ENCODE data around the gene ARRDC2. TPM values are rescaled to one million over a fixed set of nuclear protein-coding genes. Genes with fewer than 3 reads are reported as not detected.
"Not testable (repeated sequence)": the region's sequence is repeated elsewhere in the genome, so short reads cannot be mapped to it uniquely, and the experiment has no call there.

The ARRDC2 gene
- total RNA-seq, 1 donor, result 123 TPM

DNA sequence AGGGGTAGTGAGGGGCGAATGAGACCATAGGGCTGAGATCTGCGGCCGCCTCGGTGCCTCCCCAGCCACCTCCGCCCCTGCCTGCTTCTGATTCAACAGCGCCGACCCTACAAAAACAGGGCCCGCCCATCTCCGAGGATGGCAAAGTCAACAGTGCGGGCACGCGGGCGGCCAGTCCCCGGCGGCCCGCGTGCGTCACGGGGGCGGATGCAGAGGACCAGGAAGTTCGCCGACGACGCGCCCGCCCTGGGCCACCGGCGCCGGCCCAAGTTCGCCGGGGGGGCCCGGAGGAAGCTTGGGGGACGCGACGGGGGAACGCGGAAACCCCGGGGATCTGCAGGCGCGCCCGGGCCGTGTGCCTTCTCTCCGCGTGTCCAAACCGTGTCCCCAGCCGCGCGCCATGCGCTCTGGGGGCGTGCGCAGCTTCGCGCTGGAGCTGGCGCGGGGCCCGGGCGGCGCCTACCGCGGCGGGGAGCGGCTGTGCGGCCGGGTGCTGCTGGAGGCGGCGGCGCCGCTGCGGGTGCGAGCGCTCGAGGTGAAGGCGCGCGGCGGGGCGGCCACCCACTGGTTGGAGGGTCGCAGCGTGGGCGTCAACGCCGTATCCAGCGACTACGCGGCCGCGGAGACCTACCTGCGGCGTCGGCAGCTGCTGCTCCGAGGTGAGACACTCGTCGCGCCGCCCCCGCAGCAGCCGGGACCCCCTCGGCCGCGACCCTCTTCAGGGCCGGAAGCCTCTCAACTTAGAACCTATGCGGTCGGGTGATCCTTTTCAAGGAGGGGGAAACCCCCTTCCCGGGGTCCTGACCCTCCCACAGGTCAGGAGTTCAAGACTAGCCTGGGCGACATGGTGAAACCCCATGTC is 6.8 kb upstream of the ARRDC2 start:
- H3K4me3 ChIP-seq (ENCODE audit: low read length), result peak overlapping the region; percentile 87
- no peaks in the 10 kb centered on the region for H3K27me3 ChIP-seq (ENCODE audit: insufficient read depth, low read length)
- H3K4me1 ChIP-seq (ENCODE audit: insufficient read depth, low read length), result peaks cover 28% of the 10 kb centered on the region
- no peaks in the 10 kb centered on the region for H3K9me3 ChIP-seq (ENCODE audit: low read depth, low read length)

DNA sequence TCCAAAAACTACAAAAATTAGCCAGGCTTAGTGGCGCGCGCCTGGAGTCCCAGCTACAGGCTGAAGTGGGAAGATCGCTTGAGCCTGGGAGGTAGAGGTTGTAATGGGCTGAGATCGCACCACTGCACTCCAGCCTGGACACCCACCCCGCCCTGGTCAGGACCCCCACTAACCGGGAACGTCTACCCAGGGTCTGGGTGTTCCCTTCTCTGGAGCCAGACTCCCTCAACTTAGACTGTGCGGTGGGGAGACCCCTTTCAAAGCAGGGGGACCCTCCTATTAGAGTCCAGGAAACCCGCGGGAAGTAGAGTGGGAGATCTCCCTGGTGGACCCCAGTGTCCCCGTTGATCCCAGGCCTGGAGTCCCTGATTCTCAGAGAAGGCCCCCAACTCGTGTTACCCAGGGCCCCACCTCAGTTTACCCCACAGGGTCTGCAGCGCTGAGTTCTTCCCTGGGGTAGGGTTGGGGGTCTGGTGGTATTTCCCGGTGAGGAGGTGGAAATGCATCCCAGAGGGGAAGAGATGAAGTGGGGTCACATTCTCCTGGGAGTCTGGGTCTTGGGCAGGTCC is 6.1 kb upstream of the ARRDC2 start:
- Histone ChIP-seq H3K27me3 (ENCODE audit: insufficient read depth, low read length) (no peaks in the 10 kb centered on the region), H3K4me3 (ENCODE audit: low read length) (peak overlapping the region; percentile 87), H3K9me3 (ENCODE audit: low read depth, low read length) (no peaks in the 10 kb centered on the region), H3K4me1 (ENCODE audit: insufficient read depth, low read length) (peaks cover 33% of the 10 kb centered on the region)

DNA sequence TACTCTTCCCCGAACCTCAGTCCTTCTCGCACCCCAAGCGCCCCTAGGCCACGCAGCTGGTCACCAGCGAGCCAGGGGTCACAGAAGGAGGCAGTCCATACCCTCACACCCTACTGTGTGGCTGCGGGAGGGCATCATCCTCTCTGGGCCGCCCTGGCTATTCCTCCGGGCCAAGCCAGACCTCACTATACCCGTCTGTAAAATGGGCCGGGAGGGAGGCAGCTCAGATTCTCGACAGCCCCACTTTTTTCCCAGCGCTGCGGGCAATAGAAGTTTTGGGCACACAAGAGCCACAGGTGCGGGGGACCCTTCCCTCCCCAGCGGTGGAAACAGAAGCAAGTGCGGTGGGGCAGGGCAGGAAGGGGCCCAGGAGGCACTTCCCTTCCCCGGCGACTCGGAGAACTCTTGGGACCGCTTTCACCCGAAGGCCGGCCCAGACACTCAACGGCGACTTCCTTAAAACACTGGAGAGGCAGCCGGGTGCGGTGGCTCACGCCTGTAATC is 5.6 kb upstream of the ARRDC2 start:
- Histone ChIP-seq H3K4me3 (ENCODE audit: low read length) (peak overlapping the region; percentile 87), H3K4me1 (ENCODE audit: insufficient read depth, low read length) (peaks cover 38% of the 10 kb centered on the region), H3K9me3 (ENCODE audit: low read depth, low read length) (no peaks in the 10 kb centered on the region), H3K27me3 (ENCODE audit: insufficient read depth, low read length) (no peaks in the 10 kb centered on the region)

DNA sequence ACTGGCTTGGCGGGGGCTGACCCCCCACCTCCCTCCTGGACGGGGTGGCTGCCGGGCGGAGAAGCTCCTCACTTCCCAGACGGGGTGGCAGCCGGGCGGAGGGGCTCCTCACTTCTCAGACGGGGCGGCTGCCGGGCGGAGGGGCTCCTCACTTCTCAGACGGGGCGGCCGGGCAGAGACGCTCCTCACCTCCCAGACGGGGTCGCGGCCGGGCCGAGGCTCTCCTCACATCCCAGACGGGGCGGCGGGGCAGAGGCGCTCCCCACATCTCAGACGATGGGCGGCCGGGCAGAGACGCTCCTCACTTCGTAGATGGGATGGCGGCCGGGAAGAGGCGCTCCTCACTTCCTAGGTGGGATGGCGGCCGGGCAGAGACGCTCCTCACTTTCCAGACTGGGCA is 2.2 kb upstream of the ARRDC2 start:
- H3K4me1 ChIP-seq (ENCODE audit: insufficient read depth, low read length), result peaks cover 51% of the 10 kb centered on the region
- not testable (repeated sequence) for H3K4me3 ChIP-seq (ENCODE audit: low read length); H3K27me3 ChIP-seq (ENCODE audit: insufficient read depth, low read length); H3K9me3 ChIP-seq (ENCODE audit: low read depth, low read length)

DNA sequence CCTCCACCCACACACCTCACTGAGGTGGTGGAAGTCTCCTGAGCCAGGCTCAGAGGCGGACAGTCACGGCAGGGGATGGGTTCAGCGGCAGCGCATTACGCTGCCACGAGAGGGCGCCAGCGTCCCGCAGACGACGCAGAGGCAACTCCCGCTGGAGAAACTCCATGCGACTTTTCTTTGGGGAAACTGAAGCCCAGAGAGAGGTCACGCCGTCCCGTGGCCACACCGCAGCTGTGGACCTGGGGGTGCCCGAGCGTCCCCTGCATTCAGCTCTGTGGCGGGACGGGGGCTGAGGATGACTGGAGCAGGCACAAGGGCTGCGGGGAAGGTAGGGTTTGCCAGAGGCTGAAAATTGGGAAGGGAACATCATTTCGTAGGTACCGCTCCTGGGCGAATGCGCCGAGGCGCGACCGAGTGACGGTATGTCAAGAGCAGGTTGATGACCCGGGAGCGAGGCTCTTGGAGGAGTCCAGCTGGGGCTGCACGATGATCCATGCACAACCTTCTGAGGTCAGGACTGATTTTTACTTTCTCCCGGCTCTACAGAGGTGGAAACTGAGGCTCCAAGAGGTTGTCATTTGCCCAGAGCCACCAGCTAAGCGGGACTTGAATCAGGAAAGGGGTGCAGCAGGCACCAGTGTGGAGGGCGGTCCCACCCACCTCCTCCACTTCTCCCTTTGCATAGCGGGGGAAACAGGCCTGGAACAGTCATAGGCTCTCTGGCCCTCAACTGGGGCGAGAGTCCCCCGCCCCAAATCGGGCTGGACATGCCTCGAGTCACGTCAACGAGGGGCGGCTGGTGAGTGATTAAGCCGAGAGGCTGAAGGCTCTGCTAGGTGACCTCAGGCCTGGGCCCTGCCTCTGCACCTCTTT is 690 bp upstream of the ARRDC2 start:
- Histone ChIP-seq H3K9me3 (ENCODE audit: low read depth, low read length) (no peaks in the 10 kb centered on the region), H3K4me3 (ENCODE audit: low read length) (peak overlapping the region; percentile 43), H3K4me1 (ENCODE audit: insufficient read depth, low read length) (peaks cover 44% of the 10 kb centered on the region), H3K27me3 (ENCODE audit: insufficient read depth, low read length) (no peaks in the 10 kb centered on the region)

DNA sequence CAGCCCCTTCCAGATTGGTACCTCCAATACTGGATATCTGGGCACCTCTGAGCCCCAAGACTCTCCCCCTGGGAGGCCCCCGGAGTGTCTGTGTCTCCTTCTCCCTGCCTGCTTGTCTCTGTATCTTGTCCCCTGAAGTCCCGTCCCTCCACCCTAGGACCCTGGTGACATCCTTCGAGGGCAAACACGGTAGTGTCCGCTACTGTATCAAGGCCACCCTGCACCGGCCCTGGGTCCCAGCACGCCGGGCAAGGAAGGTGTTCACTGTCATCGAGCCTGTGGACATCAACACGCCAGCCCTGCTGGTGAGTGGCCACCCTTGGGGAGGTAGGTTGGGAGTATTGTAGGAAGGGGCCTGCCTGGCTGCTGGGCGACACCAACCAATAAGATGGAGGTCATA is 844 bp downstream of the ARRDC2 start:
- Histone ChIP-seq H3K27me3 (ENCODE audit: insufficient read depth, low read length) (no peaks in the 10 kb centered on the region), H3K4me1 (ENCODE audit: insufficient read depth, low read length) (peaks cover 39% of the 10 kb centered on the region), H3K9me3 (ENCODE audit: low read depth, low read length) (no peaks in the 10 kb centered on the region), H3K4me3 (ENCODE audit: low read length) (peak overlapping the region; percentile 39)

DNA sequence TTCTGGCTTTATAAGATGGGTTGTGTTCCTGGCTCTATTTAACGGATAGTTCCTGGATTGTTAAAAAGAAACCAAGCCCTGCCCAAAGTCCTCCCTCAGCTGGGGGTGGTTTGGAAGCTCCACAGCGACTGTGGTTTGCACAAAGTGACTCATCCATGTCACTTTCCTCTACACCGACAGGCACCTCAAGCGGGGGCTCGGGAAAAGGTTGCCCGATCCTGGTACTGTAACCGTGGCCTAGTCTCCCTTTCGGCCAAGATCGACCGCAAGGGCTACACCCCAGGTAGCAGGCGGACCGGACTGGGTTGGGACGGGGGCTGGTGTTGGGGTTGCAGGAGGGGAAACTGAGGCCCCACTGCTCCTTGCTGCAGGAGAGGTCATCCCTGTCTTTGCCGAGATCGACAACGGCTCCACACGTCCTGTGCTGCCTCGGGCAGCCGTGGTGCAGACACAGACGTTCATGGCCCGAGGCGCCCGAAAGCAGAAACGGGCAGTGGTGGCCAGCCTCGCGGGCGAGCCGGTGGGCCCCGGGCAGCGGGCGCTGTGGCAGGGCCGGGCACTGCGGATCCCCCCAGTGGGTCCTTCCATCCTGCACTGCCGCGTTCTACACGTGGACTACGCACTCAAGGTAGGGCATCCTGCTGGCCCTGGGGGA is 1.6 kb downstream of the ARRDC2 start:
- no peaks in the 10 kb centered on the region for H3K9me3 ChIP-seq (ENCODE audit: low read depth, low read length)
- H3K4me3 ChIP-seq (ENCODE audit: low read length), result no peak overlapping the region
- H3K27me3 ChIP-seq (ENCODE audit: insufficient read depth, low read length), result no peaks in the 10 kb centered on the region
- H3K4me1 ChIP-seq (ENCODE audit: insufficient read depth, low read length), result peaks cover 46% of the 10 kb centered on the region

DNA sequence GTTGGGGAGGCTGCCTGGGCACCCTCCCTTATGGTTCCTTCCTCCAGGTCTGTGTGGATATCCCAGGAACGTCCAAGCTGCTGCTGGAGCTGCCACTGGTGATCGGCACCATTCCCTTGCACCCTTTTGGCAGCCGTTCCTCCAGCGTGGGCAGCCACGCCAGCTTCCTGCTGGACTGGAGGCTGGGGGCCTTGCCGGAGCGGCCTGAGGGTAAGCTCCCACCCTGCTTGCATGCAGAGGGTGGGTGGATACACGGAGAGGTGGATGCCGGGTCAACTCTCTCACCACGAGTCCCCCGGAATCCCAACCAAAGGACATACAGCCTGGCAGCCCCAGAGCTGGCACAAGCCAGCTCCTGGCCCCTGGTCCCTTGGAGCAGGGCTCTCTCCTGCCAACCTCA is 2.2 kb downstream of the ARRDC2 start:
- Histone ChIP-seq H3K4me1 (ENCODE audit: insufficient read depth, low read length) (peaks cover 52% of the 10 kb centered on the region), H3K9me3 (ENCODE audit: low read depth, low read length) (no peaks in the 10 kb centered on the region)

DNA sequence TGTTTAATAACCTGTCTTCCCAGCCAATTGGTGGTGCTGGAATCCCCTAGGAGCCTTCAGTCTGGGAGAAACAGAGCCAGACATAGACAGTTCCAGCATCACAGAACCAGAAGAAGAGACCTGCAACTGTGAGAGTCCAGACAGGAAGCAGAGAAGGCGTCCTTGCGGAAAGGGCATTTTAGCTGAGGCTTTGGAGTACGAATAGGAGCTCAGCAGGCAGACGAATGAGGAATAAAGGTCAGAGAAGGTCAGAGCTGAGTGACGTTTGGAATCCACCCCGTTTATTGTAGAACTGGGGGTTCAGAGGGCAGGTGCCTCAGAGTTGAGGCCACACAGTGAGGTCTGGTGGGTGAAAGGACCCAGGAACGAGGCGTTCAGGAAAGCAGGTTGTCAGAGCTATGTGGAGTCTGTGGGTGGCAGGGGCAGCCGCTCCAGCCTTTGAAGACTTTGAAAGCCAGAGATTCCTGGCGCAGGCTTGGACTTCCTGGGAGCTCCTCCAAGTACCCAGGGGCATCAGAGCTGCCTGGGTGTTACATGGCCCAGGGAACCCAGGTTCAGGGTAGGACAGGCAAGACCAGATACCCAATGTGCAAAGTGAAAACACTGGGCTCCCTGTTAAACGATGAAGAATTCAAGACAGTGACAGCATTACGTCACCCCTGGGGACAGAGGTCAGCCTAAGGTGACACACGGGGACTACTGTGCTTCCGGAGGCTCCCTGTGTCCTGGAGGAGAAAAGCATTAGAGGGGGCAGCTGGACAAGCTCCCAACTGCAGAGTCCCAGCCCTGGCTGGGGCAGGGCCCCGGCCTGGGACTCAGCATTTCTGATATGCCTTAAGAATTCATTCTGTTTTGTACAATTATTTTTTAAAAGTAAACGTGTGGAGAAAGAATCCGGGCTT is 5.5 kb downstream of the ARRDC2 start:
- no peaks in the 10 kb centered on the region for H3K9me3 ChIP-seq (ENCODE audit: low read depth, low read length)
- H3K4me1 ChIP-seq (ENCODE audit: insufficient read depth, low read length), result peaks cover 64% of the 10 kb centered on the region
- H3K4me3 ChIP-seq (ENCODE audit: low read length), result no peak overlapping the region
- H3K27me3 ChIP-seq (ENCODE audit: insufficient read depth, low read length), result no peaks in the 10 kb centered on the region

More for the DNA sequence above, 2.2 kb downstream of the ARRDC2 start:
- H3K27me3 ChIP-seq (ENCODE audit: insufficient read depth, low read length), result no peaks in the 10 kb centered on the region
- no peak overlapping the region for H3K4me3 ChIP-seq (ENCODE audit: low read length)

DNA sequence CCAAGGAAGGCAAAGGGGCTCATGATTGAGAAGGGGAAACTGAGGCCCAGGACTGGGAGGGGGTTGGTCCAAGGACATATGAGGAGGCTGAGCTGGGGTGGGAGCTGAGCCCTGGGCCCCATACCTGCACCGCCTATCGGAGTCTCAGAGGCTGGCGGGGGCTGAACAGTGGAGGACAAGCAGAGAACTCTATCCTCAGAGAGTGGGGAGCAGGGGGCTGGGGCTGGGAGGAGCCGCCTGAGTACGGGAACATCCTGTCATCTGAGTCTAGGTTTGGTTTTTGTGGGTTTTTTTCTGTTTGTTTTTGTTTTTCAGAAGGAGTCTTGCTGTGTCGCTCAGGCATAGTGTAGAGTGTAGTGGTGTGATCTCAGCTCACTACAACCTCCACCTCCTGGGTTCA is 6.2 kb downstream of the ARRDC2 start:
- Histone ChIP-seq H3K4me1 (ENCODE audit: insufficient read depth, low read length) (peaks cover 63% of the 10 kb centered on the region), H3K4me3 (ENCODE audit: low read length) (no peak overlapping the region), H3K27me3 (ENCODE audit: insufficient read depth, low read length) (no peaks in the 10 kb centered on the region), H3K9me3 (ENCODE audit: low read depth, low read length) (no peaks in the 10 kb centered on the region)

DNA sequence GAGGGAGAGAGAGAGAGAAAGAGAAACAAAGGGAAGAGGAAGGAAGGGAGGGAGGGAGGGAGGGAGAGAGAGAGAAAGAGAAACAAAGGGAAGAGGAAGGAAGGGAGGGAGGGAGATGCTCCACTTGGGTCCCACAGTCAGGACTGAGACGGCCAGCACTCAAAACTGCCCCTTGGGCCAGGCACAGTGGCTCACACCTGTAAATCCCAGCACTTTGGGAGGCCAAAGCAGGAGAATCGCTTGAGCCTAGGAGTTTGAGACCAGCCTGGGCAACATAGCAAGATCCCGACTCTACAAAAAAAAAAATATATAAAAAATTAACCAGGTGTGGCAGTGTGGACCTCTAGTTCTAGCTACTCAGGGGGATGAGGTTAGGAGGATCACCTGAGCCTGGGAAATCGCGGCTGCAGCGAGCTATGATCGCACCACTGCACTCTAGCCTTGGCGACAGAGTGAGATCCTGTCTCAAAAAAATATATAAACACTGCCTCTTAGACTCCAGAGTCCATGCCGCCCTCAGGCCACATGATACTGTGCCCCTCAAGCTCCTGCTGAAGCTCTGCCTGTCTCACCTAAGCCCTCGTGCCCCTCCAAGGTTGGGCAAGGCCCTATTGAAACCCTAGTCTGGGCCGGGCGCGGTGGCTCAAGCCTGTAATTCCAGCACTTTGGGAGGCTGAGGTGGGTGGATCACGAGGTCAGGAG is 8.4 kb downstream of the ARRDC2 start:
- no peak overlapping the region for H3K4me3 ChIP-seq (ENCODE audit: low read length)
- no peaks in the 10 kb centered on the region for H3K9me3 ChIP-seq (ENCODE audit: low read depth, low read length)
- H3K27me3 ChIP-seq (ENCODE audit: insufficient read depth, low read length), result no peaks in the 10 kb centered on the region
- H3K4me1 ChIP-seq (ENCODE audit: insufficient read depth, low read length), result peaks cover 73% of the 10 kb centered on the region

DNA sequence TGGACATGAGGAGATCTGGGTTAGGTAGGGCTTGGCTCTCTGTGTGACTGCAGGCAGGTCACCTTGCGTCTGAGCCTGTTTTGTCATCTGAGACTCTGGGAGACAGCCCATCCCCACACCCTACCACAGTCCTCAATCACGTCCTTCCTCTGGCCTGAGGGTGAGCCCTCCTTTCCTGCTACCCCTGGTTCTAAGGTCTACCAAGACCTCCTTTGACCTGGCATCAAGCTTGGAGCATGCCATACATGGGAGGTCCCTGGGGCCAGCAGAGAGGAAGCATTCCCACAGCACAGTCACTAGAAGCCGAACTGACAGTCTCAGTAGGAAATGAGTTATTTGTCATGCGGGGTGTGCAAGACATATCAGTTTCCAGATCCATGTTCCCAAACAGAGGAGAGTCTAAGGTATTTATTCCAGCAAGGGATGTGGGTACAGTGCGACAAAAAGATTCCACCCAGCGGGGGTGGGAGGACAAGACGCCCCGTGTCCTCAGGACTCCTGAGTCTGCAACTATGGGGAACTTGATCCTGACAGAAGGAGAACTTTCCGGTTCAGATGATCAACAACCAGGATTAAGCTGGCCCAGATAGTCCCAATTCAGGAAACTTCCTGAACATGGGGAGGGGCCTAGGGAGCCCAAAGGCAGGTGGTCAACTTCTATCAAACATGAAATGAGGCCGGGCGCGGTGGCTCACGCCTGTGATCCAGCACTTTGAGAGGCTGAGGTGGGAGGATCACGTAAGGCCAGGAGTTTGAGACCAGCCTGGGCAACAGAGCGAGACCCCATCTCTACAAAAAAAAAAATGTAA is 9.5 kb downstream of the ARRDC2 start:
- Histone ChIP-seq H3K4me3 (ENCODE audit: low read length) (no peak overlapping the region), H3K9me3 (ENCODE audit: low read depth, low read length) (no peaks in the 10 kb centered on the region), H3K4me1 (ENCODE audit: insufficient read depth, low read length) (peaks cover 84% of the 10 kb centered on the region), H3K27me3 (ENCODE audit: insufficient read depth, low read length) (no peaks in the 10 kb centered on the region)

All from mononuclear cell (primary cell).